GM12878 (cell line): ENCODE measurements around the gene MBOAT1.

ENCODE experiments used
- EGR1 ChIP-seq, 2 experiments: IDR thresholded peaks; 1 replicate in 1 of 2; 2 replicates in 1 of 2; pipeline ENCODE4 v1.6.1; 2011 to 2012; ENCODE audit warnings: low read depth in 2 of 2, low read length in 2 of 2, borderline replicate concordance in 1 of 2, mild to moderate bottlenecking in 1 of 2, moderate library complexity in 1 of 2
- POLR2AphosphoS5 ChIP-seq: IDR thresholded peaks from 2 replicates; pipeline ENCODE4 v1.6.1; 2011; ENCODE audit warnings: mild to moderate bottlenecking, low read length, inconsistent platforms
- RCOR1 ChIP-seq: conservative IDR thresholded peaks from 2 replicates; pipeline ENCODE4 v1.6.1; 2012; ENCODE audit warnings: low read depth, low read length, improper control_type of control experiment
- TAF1 ChIP-seq: IDR thresholded peaks from 2 replicates; pipeline ENCODE4 v1.6.1; 2011; ENCODE audit warnings: mild to moderate bottlenecking, low read depth, low read length, borderline replicate concordance
- ZNF622 ChIP-seq: fragments of 450-650 bp; IDR thresholded peaks from 2 replicates; pipeline ENCODE4 v1.6.1; 2017; ENCODE audit warnings: mild to moderate bottlenecking, inconsistent platforms
- TF ChIP-seq, protein P1 (sequence below), 3 experiments: IDR thresholded peaks in 2 of 3; conservative IDR thresholded peaks in 1 of 3; 2 replicates each; pipeline ENCODE4 v1.5.1; 2011; ENCODE audit warnings: low read depth in 3 of 3, low read length in 3 of 3, mild to moderate bottlenecking in 3 of 3, control low read depth in 2 of 3, moderate library complexity in 2 of 3, inconsistent platforms in 1 of 3, mixed read lengths in 1 of 3; ENCODE audit not compliant: control insufficient read depth in 2 of 3, insufficient read depth in 1 of 3; ENCODE audit errors: extremely low read depth in 1 of 3
- TF ChIP-seq, protein P2 (sequence below): IDR thresholded peaks from 2 replicates; pipeline ENCODE4 v1.6.1; 2011; ENCODE audit warnings: low read depth, low read length, improper control_type of control experiment, borderline replicate concordance
- TF ChIP-seq, protein P3 (sequence below): IDR thresholded peaks from 2 replicates; pipeline ENCODE4 v1.6.1; 2012; ENCODE audit warnings: low read depth, low read length, improper control_type of control experiment
- TF ChIP-seq, protein P4 (sequence below): fragments of 450-650 bp; IDR thresholded peaks from 2 replicates; pipeline ENCODE4 v1.6.1; 2016; ENCODE audit warnings: mild to moderate bottlenecking, moderate library complexity, borderline replicate concordance

DNA sequence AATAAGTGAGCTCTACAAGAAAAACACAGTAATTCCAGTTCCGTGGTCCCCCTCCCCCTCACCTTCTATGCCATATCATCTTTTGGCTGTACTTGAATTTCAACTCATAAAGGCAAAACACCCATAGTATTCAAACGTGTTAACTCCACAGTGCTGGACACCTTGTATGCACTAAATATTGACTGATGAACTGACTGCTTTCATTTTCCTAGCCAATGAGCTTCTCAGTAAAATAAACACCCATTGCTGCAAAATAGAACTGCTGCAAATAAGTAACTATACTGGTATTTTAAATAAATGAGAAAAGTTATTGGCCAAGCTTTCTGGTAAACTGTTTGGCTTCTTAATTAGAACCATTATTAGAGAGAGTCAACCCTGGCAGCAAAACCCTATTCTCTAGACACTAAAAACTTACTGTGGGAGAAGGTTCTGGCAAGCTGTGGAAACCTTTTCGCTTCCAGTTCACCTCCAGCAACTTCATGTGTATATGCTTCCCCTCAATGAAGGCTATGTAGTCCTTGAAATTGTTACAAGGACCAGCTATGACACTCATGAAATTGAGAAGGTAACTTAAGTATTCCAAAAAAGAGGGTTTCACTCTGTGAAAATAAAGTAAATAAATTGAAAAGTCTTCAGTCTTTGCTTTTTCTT is 86.0 kb downstream of the MBOAT1 start:
- TF ChIP-seq EGR1 (IDR thresholded peaks at IDR 0.05; ENCODE audit: borderline replicate concordance in 1 of 2, low read depth in 2 of 2, low read length in 2 of 2) (no peak), RCOR1 (no peak), ZNF622 (no peak), POLR2AphosphoS5 (no peak), TAF1 (no peak)
- TF ChIP-seq, protein P1, sequence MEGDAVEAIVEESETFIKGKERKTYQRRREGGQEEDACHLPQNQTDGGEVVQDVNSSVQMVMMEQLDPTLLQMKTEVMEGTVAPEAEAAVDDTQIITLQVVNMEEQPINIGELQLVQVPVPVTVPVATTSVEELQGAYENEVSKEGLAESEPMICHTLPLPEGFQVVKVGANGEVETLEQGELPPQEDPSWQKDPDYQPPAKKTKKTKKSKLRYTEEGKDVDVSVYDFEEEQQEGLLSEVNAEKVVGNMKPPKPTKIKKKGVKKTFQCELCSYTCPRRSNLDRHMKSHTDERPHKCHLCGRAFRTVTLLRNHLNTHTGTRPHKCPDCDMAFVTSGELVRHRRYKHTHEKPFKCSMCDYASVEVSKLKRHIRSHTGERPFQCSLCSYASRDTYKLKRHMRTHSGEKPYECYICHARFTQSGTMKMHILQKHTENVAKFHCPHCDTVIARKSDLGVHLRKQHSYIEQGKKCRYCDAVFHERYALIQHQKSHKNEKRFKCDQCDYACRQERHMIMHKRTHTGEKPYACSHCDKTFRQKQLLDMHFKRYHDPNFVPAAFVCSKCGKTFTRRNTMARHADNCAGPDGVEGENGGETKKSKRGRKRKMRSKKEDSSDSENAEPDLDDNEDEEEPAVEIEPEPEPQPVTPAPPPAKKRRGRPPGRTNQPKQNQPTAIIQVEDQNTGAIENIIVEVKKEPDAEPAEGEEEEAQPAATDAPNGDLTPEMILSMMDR (IDR thresholded peaks at IDR 0.05 in 2 of 3, conservative IDR thresholded peaks at IDR 0.05 in 1 of 3; ENCODE audit: control insufficient read depth in 2 of 3, extremely low read depth in 1 of 3, insufficient read depth in 1 of 3, low read depth in 3 of 3, low read length in 3 of 3), result no peak
- TF ChIP-seq, protein P2, sequence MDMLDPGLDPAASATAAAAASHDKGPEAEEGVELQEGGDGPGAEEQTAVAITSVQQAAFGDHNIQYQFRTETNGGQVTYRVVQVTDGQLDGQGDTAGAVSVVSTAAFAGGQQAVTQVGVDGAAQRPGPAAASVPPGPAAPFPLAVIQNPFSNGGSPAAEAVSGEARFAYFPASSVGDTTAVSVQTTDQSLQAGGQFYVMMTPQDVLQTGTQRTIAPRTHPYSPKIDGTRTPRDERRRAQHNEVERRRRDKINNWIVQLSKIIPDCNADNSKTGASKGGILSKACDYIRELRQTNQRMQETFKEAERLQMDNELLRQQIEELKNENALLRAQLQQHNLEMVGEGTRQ, result no peak
- TF ChIP-seq, protein P3, sequence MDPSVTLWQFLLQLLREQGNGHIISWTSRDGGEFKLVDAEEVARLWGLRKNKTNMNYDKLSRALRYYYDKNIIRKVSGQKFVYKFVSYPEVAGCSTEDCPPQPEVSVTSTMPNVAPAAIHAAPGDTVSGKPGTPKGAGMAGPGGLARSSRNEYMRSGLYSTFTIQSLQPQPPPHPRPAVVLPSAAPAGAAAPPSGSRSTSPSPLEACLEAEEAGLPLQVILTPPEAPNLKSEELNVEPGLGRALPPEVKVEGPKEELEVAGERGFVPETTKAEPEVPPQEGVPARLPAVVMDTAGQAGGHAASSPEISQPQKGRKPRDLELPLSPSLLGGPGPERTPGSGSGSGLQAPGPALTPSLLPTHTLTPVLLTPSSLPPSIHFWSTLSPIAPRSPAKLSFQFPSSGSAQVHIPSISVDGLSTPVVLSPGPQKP, result no peak
- TF ChIP-seq, protein P4, sequence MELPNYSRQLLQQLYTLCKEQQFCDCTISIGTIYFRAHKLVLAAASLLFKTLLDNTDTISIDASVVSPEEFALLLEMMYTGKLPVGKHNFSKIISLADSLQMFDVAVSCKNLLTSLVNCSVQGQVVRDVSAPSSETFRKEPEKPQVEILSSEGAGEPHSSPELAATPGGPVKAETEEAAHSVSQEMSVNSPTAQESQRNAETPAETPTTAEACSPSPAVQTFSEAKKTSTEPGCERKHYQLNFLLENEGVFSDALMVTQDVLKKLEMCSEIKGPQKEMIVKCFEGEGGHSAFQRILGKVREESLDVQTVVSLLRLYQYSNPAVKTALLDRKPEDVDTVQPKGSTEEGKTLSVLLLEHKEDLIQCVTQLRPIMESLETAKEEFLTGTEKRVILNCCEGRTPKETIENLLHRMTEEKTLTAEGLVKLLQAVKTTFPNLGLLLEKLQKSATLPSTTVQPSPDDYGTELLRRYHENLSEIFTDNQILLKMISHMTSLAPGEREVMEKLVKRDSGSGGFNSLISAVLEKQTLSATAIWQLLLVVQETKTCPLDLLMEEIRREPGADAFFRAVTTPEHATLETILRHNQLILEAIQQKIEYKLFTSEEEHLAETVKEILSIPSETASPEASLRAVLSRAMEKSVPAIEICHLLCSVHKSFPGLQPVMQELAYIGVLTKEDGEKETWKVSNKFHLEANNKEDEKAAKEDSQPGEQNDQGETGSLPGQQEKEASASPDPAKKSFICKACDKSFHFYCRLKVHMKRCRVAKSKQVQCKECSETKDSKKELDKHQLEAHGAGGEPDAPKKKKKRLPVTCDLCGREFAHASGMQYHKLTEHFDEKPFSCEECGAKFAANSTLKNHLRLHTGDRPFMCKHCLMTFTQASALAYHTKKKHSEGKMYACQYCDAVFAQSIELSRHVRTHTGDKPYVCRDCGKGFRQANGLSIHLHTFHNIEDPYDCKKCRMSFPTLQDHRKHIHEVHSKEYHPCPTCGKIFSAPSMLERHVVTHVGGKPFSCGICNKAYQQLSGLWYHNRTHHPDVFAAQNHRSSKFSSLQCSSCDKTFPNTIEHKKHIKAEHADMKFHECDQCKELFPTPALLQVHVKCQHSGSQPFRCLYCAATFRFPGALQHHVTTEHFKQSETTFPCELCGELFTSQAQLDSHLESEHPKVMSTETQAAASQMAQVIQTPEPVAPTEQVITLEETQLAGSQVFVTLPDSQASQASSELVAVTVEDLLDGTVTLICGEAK, result no peak
